Liver (tissue), 3 donors: ENCODE results near the gene LCN10.
A peak's percentile ranks its signal among the peaks of the same experiment; 100 is the strongest.

Experiments
- CTCF ChIP-seq: fragments of 150-350 bp; IDR thresholded peaks from 2 replicates; pipeline ENCODE4 v1.5.1; 2017; ENCODE audit warnings: improper control_type of control experiment, low read depth, low read length; ENCODE audit not compliant: missing input control
- NR2F2 ChIP-seq: IDR thresholded peaks from 2 replicates; pipeline ENCODE4 v1.6.1; 2016; ENCODE audit warnings: antibody characterized with exemption
- RAD21 ChIP-seq, 2 donors: IDR thresholded peaks; 2 replicates each; pipeline ENCODE4 v1.6.1; 2016; ENCODE audit warnings: antibody characterized with exemption in 2 of 2, mild to moderate bottlenecking in 2 of 2
- REST ChIP-seq: IDR thresholded peaks from 2 replicates; pipeline ENCODE4 v1.6.1; 2016; ENCODE audit warnings: antibody characterized with exemption, mild to moderate bottlenecking
- SP1 ChIP-seq: IDR thresholded peaks from 2 replicates; pipeline ENCODE4 v1.6.1; 2018; ENCODE audit warnings: antibody characterized with exemption, mild to moderate bottlenecking
- YY1 ChIP-seq: IDR thresholded peaks from 2 replicates; pipeline ENCODE4 v1.6.1; 2016; ENCODE audit warnings: antibody characterized with exemption, mild to moderate bottlenecking
- donor health status: healthy.
- donor health status: healthy.

DNA sequence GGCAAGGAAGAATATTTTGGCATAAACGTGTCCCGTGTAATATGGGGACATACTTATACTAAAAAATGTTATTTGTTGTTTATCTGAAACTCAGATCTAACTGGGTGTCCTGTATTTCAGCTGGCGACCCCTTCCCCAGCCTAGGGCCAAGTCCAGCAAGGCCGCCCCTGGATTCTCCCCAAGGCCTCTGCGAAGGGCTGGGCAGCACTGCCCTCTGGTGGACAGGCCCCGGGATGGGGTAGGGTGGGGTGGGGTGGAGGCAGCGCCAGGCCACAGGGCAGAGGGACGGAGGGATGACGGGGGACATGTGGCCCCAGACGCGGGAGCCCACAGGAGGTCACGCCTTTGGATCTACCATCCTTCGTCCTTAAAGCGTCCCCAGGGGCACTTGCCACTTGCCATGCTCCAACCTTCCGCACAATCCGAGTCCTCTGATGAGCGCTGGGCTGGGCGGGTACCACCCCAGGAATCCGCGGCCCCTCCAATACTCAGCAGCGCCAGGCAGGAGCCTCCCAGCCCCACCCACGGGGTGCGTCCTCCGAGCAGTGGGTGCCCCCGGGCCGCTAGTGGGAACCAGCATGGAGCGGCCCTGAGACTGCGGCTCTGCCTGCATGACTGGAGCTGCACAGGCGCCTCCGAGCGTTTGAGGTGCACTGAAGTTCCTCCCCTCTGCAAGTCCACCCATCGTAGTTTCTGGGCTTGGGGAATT is 48.4 kb downstream of the LCN10 start:
- no peak for TF ChIP-seq YY1
- TF ChIP-seq SP1: no peak
- TF ChIP-seq CTCF: peak; percentile 73
- TF ChIP-seq NR2F2: no peak
- no peak for TF ChIP-seq REST
- peak; percentile 92 to 96 for TF ChIP-seq RAD21 (IDR thresholded peaks at IDR 0.05)
